Gastrocnemius medialis (tissue), 4 donors: ENCODE measurements around the gene MAN2C1. TPM values are rescaled to one million over a fixed set of nuclear protein-coding genes. Genes with fewer than 3 reads are reported as not detected.
"Not testable (repeated sequence)": the region's sequence is repeated elsewhere in the genome, so short reads cannot be mapped to it uniquely, and the experiment has no call there.

Source experiments
- ATAC-seq, 2 donors: fragments of 150-250 bp; one replicate each; pipeline ENCODE4 v1.9.1; 2016
- DNase-seq, 2 donors: peaks; one replicate each; pipeline ENCODE4 v3.0.0-alpha.2; 2019
- H3K27ac ChIP-seq, 4 donors: fragments of 200-600 bp; sonication (generic); 1 replicate in 1 of 4; 2 replicates in 3 of 4; pipeline ENCODE4 v1.5.1; 2016 to 2018; ENCODE audit warnings: mild to moderate bottlenecking in 2 of 4, moderate library complexity in 1 of 4
- H3K27me3 ChIP-seq, 3 donors: fragments of 200-600 bp; sonication (generic) in 2 of 3; 1 replicate in 1 of 3; 2 replicates in 2 of 3; pipeline versions ENCODE4 v1.5.1 to v1.6.0; 2016 to 2019; ENCODE audit warnings: mild to moderate bottlenecking in 1 of 3, moderate library complexity in 1 of 3
- H3K36me3 ChIP-seq, 2 donors: fragments of 200-600 bp; sonication (generic) in 1 of 2; one replicate each; pipeline ENCODE4 v1.5.1; 2017 to 2018
- H3K4me1 ChIP-seq, 2 donors: fragments of 200-600 bp; sonication (generic) in 1 of 2; one replicate each; pipeline ENCODE4 v1.5.1; 2016 to 2017; ENCODE audit warnings: mild to moderate bottlenecking in 2 of 2
- H3K4me3 ChIP-seq, 4 donors: fragments of 200-600 bp; sonication (generic) in 3 of 4; 1 replicate in 1 of 4; 2 replicates in 3 of 4; pipeline ENCODE4 v1.5.1; 2016 to 2019; ENCODE audit warnings: mild to moderate bottlenecking in 2 of 4
- H3K9me3 ChIP-seq, 3 donors: fragments of 200-600 bp; sonication (generic) in 2 of 3; 1 replicate in 1 of 3; 2 replicates in 2 of 3; pipeline ENCODE4 v1.5.1; 2016 to 2019
- POLR2A ChIP-seq, 2 donors: fragments of 450-650 bp; IDR thresholded peaks; one replicate each; pipeline ENCODE4 v1.6.1; 2017; ENCODE audit warnings: antibody characterized with exemption in 2 of 2, mild to moderate bottlenecking in 2 of 2, moderate library complexity in 2 of 2
- in situ Hi-C, 4 donors: fragments of 200-750 bp; cut with MboI; loops; one replicate each; pipeline versions ENCODE4 v1.15.0 to v1.8.0; 2017; ENCODE audit warnings: low sequenced_read_pairs in 4 of 4
- intact Hi-C: fragments of 100-400 bp; cut with DNase I; formaldehyde crosslinking; loops from one replicate; pipeline ENCODE4 v1.15.1; 2023; ENCODE audit warnings: low total_unique reads
- total RNA-seq, 4 donors: library from RNA; depleted of rRNA; stranded (reverse); fragments of >200 nt; gene quantifications; one replicate each; pipeline versions ENCODE4 v1.1.0 to v1.2.3, GENCODE V29; 2016
- TF ChIP-seq, protein P1 (sequence below), 5 experiments: fragments of 450-650 bp in 3 of 5; fragments of 200-600 bp in 2 of 5; sonication (generic) in 2 of 5; IDR thresholded peaks in 4 of 5; conservative IDR thresholded peaks in 1 of 5; 1 replicate in 4 of 5; 2 replicates in 1 of 5; pipeline ENCODE4 v1.5.1; 2016 to 2019; ENCODE audit warnings: antibody characterized with exemption in 5 of 5, mild to moderate bottlenecking in 3 of 5, moderate library complexity in 3 of 5

The MAN2C1 gene
- total RNA-seq, 4 donors from 2014 or later, result 38.9 to 116 (median 62.8) TPM

DNA sequence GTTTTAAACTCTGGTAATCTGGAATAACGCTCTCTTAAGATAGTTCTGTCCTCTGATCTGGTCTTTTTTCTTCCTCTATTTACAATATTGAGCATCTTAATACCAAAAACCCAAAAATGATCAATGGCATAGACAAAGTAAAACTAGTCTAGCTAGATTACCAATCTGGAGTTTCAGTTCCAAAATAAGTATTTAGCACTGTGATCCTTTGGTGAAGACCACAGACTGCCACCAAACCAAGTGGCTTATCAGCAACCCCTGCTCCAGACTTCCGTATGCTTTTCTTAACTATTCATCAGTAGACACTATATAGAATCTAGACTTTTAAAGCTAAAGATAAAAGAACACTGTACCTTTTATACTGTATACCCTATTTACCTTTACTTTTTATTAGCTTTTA lies 35.5 kb upstream of the MAN2C1 start:
- DNase-seq (no peak), ATAC-seq (no peak)
- Histone ChIP-seq H3K27ac (no peak overlapping the region), H3K4me1 (no peaks in the 10 kb centered on the region), H3K27me3 (no peaks in the 10 kb centered on the region), H3K9me3 (no peaks in the 10 kb centered on the region), H3K4me3 (no peak overlapping the region), H3K36me3 (peaks cover 2 to 94% of the 10 kb centered on the region in 2 donors)
- intact Hi-C loops (no loop called here), in situ Hi-C loops (no loop called here)
- TF ChIP-seq, protein P1, sequence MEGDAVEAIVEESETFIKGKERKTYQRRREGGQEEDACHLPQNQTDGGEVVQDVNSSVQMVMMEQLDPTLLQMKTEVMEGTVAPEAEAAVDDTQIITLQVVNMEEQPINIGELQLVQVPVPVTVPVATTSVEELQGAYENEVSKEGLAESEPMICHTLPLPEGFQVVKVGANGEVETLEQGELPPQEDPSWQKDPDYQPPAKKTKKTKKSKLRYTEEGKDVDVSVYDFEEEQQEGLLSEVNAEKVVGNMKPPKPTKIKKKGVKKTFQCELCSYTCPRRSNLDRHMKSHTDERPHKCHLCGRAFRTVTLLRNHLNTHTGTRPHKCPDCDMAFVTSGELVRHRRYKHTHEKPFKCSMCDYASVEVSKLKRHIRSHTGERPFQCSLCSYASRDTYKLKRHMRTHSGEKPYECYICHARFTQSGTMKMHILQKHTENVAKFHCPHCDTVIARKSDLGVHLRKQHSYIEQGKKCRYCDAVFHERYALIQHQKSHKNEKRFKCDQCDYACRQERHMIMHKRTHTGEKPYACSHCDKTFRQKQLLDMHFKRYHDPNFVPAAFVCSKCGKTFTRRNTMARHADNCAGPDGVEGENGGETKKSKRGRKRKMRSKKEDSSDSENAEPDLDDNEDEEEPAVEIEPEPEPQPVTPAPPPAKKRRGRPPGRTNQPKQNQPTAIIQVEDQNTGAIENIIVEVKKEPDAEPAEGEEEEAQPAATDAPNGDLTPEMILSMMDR (IDR thresholded peaks at IDR 0.05 in 4 of 5, conservative IDR thresholded peaks at IDR 0.05 in 1 of 5), result no peak
- no peak for TF ChIP-seq POLR2A (IDR thresholded peaks at IDR 0.05)

DNA sequence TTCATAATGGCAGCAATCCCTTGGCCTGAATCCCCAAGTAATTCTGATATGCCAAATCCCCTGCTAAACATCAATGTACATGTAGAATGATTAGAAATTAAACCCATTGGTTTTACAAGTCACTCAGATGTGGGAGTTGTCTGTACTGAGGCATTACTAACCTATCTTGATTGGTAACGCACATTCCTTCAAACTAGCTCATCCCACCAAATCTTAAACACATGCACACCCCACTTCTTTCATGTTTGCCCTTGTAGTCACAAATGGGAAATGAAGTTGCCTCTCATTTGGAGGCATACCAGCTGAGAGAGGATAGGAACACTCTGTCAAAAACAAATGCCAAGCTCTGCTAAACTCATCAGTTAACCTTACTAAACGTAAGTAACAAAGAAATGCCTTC lies 29.1 kb upstream of the MAN2C1 start:
- Histone ChIP-seq H3K36me3 (peaks cover 2 to 94% of the 10 kb centered on the region in 2 donors), H3K9me3 (no peaks in the 10 kb centered on the region), H3K27me3 (no peaks in the 10 kb centered on the region), H3K4me1 (no peaks in the 10 kb centered on the region), H3K4me3 (no peak overlapping the region), H3K27ac (no peak overlapping the region)
- TF ChIP-seq, protein P1 (IDR thresholded peaks at IDR 0.05 in 4 of 5, conservative IDR thresholded peaks at IDR 0.05 in 1 of 5), result no peak
- TF ChIP-seq POLR2A (IDR thresholded peaks at IDR 0.05), result no peak
- intact Hi-C loops, result no loop called here
- ATAC-seq (no peak), DNase-seq (no peak)
- in situ Hi-C loops, result loop anchor here in 1 of 4 donors (25.0 kb wide), 1 partner anchor 215 kb away; no protein-coding TSS in a partner anchor

DNA sequence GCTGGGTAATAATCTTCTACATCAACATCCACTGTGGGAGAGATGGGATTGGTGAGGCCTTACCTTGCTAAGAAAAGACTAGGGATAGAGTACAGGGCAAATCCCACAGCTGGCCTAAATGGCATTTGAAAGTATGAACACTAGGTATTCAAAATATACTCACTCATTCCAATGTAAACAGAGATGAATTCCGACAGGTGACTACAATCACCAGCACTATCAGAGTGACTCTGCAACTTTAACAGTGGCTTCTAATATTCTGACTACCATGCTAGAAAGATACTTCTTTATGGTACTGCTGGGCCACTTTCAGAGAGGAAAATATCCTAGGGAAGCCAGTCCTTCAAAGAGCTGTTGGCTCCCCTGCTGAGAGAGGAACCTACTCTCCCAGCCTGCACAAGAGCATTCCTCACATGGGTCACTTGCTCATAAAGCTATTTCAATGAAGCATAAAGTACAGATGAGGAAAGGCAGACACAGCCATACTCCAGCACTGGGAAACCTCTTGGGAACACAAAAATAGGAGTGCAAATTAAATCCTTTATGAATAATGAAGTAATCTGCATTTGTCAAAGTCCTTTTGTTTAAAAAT lies 21.5 kb upstream of the MAN2C1 start:
- no peak for ATAC-seq
- in situ Hi-C loops (loop anchor here in 1 of 4 donors (25.0 kb wide), 1 partner anchor 222 kb away; no protein-coding TSS in a partner anchor), intact Hi-C loops (no loop called here)
- no peak for DNase-seq
- H3K4me3 ChIP-seq, result no peak overlapping the region
- H3K36me3 ChIP-seq, result peaks cover 2 to 82% of the 10 kb centered on the region in 2 donors
- H3K9me3 ChIP-seq, result no peaks in the 10 kb centered on the region
- H3K4me1 ChIP-seq, result no peaks in the 10 kb centered on the region
- TF ChIP-seq, protein P1 (IDR thresholded peaks at IDR 0.05 in 4 of 5, conservative IDR thresholded peaks at IDR 0.05 in 1 of 5), result no peak
- no peak for TF ChIP-seq POLR2A (IDR thresholded peaks at IDR 0.05)
- no peak overlapping the region for H3K27ac ChIP-seq
- H3K27me3 ChIP-seq, result no peaks in the 10 kb centered on the region

DNA sequence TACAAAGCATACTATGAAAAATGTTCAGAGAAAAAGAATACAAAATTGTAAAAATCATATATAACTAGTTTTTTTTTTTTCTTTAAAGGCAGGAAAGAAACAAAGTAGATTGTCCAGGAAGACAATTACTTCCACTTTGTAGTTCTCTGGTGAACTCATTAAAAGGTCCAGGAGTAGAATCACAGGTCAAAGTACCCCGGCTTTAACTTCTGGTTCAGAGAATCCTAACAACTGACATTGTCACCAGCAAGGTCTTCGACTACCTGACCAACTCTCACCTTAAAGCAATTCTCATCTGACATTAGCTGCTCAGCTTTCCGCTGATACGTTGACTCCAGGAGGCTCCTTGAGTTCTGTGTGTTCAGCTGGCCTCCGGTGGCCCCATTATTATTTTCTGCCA lies 15.6 kb upstream of the MAN2C1 start:
- intact Hi-C loops, H3K4me3 ChIP-seq, H3K27ac ChIP-seq, DNase-seq, H3K27me3 ChIP-seq, ATAC-seq, H3K9me3 ChIP-seq, H3K4me1 ChIP-seq: not testable (repeated sequence)
- in situ Hi-C loops, result loop anchor here in 1 of 4 donors (25.0 kb wide), 1 partner anchor 228 kb away; no protein-coding TSS in a partner anchor
- peaks cover 0 to 87% of the 10 kb centered on the region in 2 donors for H3K36me3 ChIP-seq

DNA sequence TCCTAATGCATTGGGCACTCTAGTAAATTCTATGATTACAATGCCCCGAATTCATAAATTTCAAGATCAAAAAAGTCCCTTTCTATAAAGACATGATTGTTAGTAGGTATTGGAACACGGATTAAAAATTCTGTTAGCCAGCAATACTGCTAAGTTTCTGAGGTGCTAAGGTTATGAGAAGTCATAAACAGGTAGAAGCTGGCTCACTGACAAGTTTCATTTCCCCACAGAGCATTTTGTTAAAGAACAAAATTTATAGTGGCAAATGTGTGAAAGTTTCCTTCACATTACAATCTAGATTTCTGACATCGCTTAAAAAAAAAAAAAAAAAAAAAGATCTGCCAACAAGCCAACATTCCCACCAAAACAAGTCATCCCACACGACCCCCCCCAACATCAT lies 12.4 kb upstream of the MAN2C1 start:
- H3K27me3 ChIP-seq, result no peaks in the 10 kb centered on the region
- peaks cover 0 to 82% of the 10 kb centered on the region in 2 donors for H3K36me3 ChIP-seq
- no peak overlapping the region for H3K27ac ChIP-seq
- DNase-seq, result no peak
- no peaks in the 10 kb centered on the region for H3K9me3 ChIP-seq
- H3K4me3 ChIP-seq, result no peak overlapping the region
- intact Hi-C loops, result no loop called here
- in situ Hi-C loops, result loop anchor here in 1 of 4 donors (25.0 kb wide), 1 partner anchor 232 kb away; no protein-coding TSS in a partner anchor
- no peaks in the 10 kb centered on the region for H3K4me1 ChIP-seq
- ATAC-seq, result no peak
- TF ChIP-seq, protein P1 (IDR thresholded peaks at IDR 0.05 in 4 of 5, conservative IDR thresholded peaks at IDR 0.05 in 1 of 5), result no peak
- TF ChIP-seq POLR2A (IDR thresholded peaks at IDR 0.05), result no peak
